SK-N-SH (cell line): Measurements from ENCODE around the gene HDLBP. TPM values are rescaled to one million over a fixed set of nuclear protein-coding genes. Genes with fewer than 3 reads are reported as not detected.

ENCODE experiments used
- CTCF ChIA-PET: fragments of 300-600, 350-600 bp; formaldehyde crosslinking; extraction: SDS; loops from one replicate; lab custom pipeline; 2021; lab: Yijun Ruan, JAX
- POLR2A ChIA-PET: fragments of 350-600 bp; sonication (Branson Sonifier 250); formaldehyde crosslinking; extraction: SDS; loops from one replicate; lab custom pipeline; 2020; ENCODE audit warnings: antibody characterized with exemption, inconsistent platforms; lab: Yijun Ruan, JAX
- DNase-seq: peaks from one replicate; pipeline ENCODE4 v3.0.0; 2012
- H2AFZ ChIP-seq: fragments of 200-600 bp; sonication (generic); 2 replicates; pipeline ENCODE4 v1.8.1; 2016; ENCODE audit warnings: antibody characterized with exemption, mild to moderate bottlenecking, low read depth
- H3F3A ChIP-seq: fragments of 200-600 bp; sonication (generic); replicated peaks from 2 replicates; pipeline ENCODE3; 2016; ENCODE audit warnings: antibody characterized with exemption, mild to moderate bottlenecking; ENCODE audit not compliant: insufficient read depth
- H3K27ac ChIP-seq, 2 experiments: fragments of 200-500 bp in 1 of 2; fragments of 200-600 bp in 1 of 2; sonication (Bioruptor generic) in 1 of 2; sonication (generic), shearing (Covaris generic) in 1 of 2; 2 replicates each; pipeline versions ENCODE4 v1.5.1 to v1.6.1; 2014 to 2016; ENCODE audit warnings: low read depth in 2 of 2, inconsistent platforms in 1 of 2, low read length in 1 of 2, mild to moderate bottlenecking in 1 of 2, mixed read lengths in 1 of 2
- H3K27me3 ChIP-seq: fragments of 200-600 bp; sonication (generic), shearing (Covaris generic); 2 replicates; pipeline ENCODE4 v1.6.1; 2016; ENCODE audit warnings: mixed run types; ENCODE audit not compliant: insufficient read depth
- H3K36me3 ChIP-seq, 2 experiments: fragments of 200-500 bp in 1 of 2; fragments of 200-600 bp in 1 of 2; sonication (Bioruptor generic) in 1 of 2; sonication (generic) in 1 of 2; replicated peaks in 1 of 2; 2 replicates each; pipeline versions ENCODE3 to v1.5.1; 2014 to 2016; ENCODE audit warnings: low read length in 1 of 2, mild to moderate bottlenecking in 1 of 2; ENCODE audit not compliant: insufficient read depth in 2 of 2, control insufficient read depth in 1 of 2
- H3K4me1 ChIP-seq, 2 experiments: fragments of 200-500 bp in 1 of 2; fragments of 200-600 bp in 1 of 2; sonication (Bioruptor generic) in 1 of 2; sonication (generic), shearing (Covaris generic) in 1 of 2; 2 replicates each; pipeline versions ENCODE4 v1.5.1 to v1.6.1; 2014 to 2016; ENCODE audit warnings: low read depth in 1 of 2, low read length in 1 of 2, mixed run types in 1 of 2; ENCODE audit not compliant: insufficient read depth in 2 of 2, control insufficient read depth in 1 of 2
- H3K4me2 ChIP-seq: fragments of 200-600 bp; sonication (generic), shearing (Covaris generic); 2 replicates; pipeline ENCODE4 v1.6.1; 2017; ENCODE audit warnings: mixed run types
- H3K4me3 ChIP-seq, 2 experiments: fragments of 200-500 bp in 1 of 2; fragments of 200-600 bp in 1 of 2; sonication (Bioruptor generic) in 1 of 2; sonication (generic), shearing (Covaris generic) in 1 of 2; 2 replicates each; pipeline versions ENCODE4 v1.5.1 to v1.8.1; 2014 to 2016; ENCODE audit warnings: low read depth in 2 of 2, inconsistent platforms in 1 of 2, low read length in 1 of 2, mild to moderate bottlenecking in 1 of 2, mixed read lengths in 1 of 2, moderate library complexity in 1 of 2
- H3K79me2 ChIP-seq: fragments of 200-600 bp; sonication (generic); 2 replicates; pipeline ENCODE4 v1.8.1; 2017; ENCODE audit warnings: mild to moderate bottlenecking; ENCODE audit not compliant: insufficient read depth
- H3K9ac ChIP-seq: fragments of 200-600 bp; sonication (generic); 2 replicates; pipeline ENCODE4 v1.6.1; 2017; ENCODE audit warnings: mixed run types
- H3K9me2 ChIP-seq: fragments of 200-600 bp; sonication (generic); 2 replicates; pipeline ENCODE4 v1.6.1; 2017; ENCODE audit warnings: mixed run types
- H3K9me3 ChIP-seq: fragments of 200-600 bp; sonication (generic); 2 replicates; pipeline ENCODE4 v1.6.1; 2017; ENCODE audit warnings: mixed run types, mild to moderate bottlenecking, moderate library complexity
- H4K20me1 ChIP-seq: fragments of 200-600 bp; sonication (generic); 2 replicates; pipeline ENCODE4 v1.6.1; 2017; ENCODE audit warnings: mild to moderate bottlenecking, mixed run types; ENCODE audit not compliant: insufficient read depth
- ELF1 ChIP-seq: IDR thresholded peaks from 2 replicates; pipeline ENCODE4 v1.4.0; 2012
- EZH2phosphoT487 ChIP-seq: fragments of 200-600 bp; sonication (generic); IDR thresholded peaks from 2 replicates; pipeline ENCODE4 v1.6.1; 2017; ENCODE audit warnings: low read depth, mixed run types, mild to moderate bottlenecking, antibody characterized with exemption, moderate library complexity, borderline replicate concordance
- GABPA ChIP-seq: IDR thresholded peaks from 2 replicates; pipeline ENCODE4 v1.4.0; 2012; ENCODE audit warnings: low read depth, mild to moderate bottlenecking
- MAX ChIP-seq: IDR thresholded peaks from 2 replicates; pipeline ENCODE4 v1.4.0; 2012; ENCODE audit warnings: low read depth
- MEF2A ChIP-seq: IDR thresholded peaks from 2 replicates; pipeline ENCODE4 v1.4.0; 2012; ENCODE audit warnings: low read depth, borderline replicate concordance
- MXI1 ChIP-seq: IDR thresholded peaks from 2 replicates; pipeline ENCODE4 v1.6.1; 2012; ENCODE audit warnings: mild to moderate bottlenecking, low read depth, low read length, improper control_type of control experiment
- RFX5 ChIP-seq: IDR thresholded peaks from 2 replicates; pipeline ENCODE4 v1.6.1; 2012; ENCODE audit warnings: mild to moderate bottlenecking, improper control_type of control experiment, low read length
- SMC3 ChIP-seq: IDR thresholded peaks from 2 replicates; pipeline ENCODE4 v1.6.1; 2012; ENCODE audit warnings: low read depth, low read length, improper control_type of control experiment
- TEAD4 ChIP-seq: IDR thresholded peaks from 2 replicates; pipeline ENCODE4 v1.4.0; 2012; ENCODE audit warnings: mild to moderate bottlenecking, borderline replicate concordance; ENCODE audit not compliant: insufficient read depth
- WGBS: methylation state at CpG from one replicate; pipeline ENCODE4 v1.1.6; 2017; ENCODE audit warnings: low lambda C conversion rate; 5-methylcytosine and 5-hydroxymethylcytosine counted together
- polyA plus RNA-seq, 3 experiments: library from polyadenylated mRNA; depleted of rRNA; stranded (reverse); fragments of >200 nt; gene quantifications; 2 replicates each; pipeline ENCODE4 v1.2.3, GENCODE V29; 2012

HDLBP gene
- polyA plus RNA-seq, 1 of the 3 experiments (the other 2 are of a cell fraction) = 263 TPM

DNA sequence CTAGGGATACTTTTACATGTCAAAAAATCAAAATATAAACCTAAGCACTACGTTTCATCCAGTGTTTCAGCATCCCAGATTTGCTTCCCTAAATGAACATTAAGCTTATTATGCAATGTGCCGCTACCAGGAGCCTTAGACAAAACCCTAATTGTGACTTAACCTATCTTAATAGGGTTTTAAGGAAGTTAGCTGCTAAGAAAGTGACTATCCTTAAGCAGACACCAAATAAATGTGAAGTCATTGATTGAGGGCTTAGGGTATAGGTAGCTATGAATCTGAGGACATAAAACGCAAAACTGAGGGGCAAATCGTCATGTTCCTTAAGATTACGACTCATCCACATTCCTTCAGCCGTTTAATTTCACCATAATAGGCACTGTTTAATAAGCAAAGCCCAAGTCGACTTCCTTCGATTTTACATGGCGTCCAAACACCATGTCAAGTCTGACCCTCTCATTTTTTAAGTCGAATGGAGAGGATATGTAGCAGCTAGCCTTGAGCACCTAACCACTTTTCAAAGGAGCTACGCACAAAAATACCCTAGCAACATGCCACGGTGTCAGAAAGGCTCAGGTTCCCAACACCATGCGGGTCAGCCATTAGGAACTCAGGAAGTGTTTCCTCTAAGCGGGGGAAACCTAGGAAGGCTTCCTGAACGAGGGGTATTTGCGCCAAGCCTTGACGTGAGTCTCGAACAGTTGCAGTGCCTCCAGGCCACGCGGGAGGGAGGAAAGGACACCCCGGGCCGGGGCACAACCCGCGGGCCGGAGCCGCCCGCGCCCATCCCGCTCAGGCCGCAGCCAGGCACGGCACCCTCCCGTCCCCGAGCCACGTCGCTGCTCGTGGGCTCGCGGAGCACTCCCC is 1.0 kb downstream of the HDLBP start:
- CTCF ChIA-PET = interaction anchor here (0.7 to 3.4 kb wide), 10 partner anchors 9 to 495 kb away, joined by 3 to 29 read pairs (median 3); partner anchors contain the start of gene KIF1A
- no peaks in the 10 kb centered on the region for H3K27me3 ChIP-seq
- peak overlapping the region; percentile 96 to 97 for H3K4me3 ChIP-seq
- H3K79me2 ChIP-seq = peaks cover 92% of the 10 kb centered on the region
- TF ChIP-seq RFX5 = no peak
- TF ChIP-seq GABPA = no peak
- no peak for TF ChIP-seq SMC3
- no peak for TF ChIP-seq ELF1
- TF ChIP-seq MXI1 = 0 out of 2 replicates have a peak, but pooled peaks have one; percentile 81
- WGBS = 9% methylated on average over 17 of the region's 38 CpGs
- peaks cover 53% of the 10 kb centered on the region for H4K20me1 ChIP-seq
- H3K9me3 ChIP-seq = no peaks in the 10 kb centered on the region
- peaks cover 12% of the 10 kb centered on the region for H3F3A ChIP-seq
- H3K9ac ChIP-seq = peak overlapping the region; percentile 99
- no peaks in the 10 kb centered on the region for H3K9me2 ChIP-seq
- POLR2A ChIA-PET = interaction anchor here (0.6 to 3.0 kb wide), 8 partner anchors 11 to 212 kb away, joined by 3 to 24 read pairs (median 3); partner anchors contain the start of gene MTERF4
- peaks cover 13 to 26% of the 10 kb centered on the region in 2 experiments for H3K36me3 ChIP-seq
- no peak for DNase-seq
- H2AFZ ChIP-seq = peak overlapping the region; percentile 79
- H3K4me1 ChIP-seq = peaks cover 17 to 24% of the 10 kb centered on the region in 2 experiments; a peak in 3 of 4 replicates
- H3K4me2 ChIP-seq = peak overlapping the region; percentile 88
- peak overlapping the region; percentile 99 to 100 for H3K27ac ChIP-seq

- Histone ChIP-seq H4K20me1 (peaks cover 53% of the 10 kb centered on the region), H3K9ac (peak overlapping the region; percentile 99; the same call in 1 of the 2 replicates), H3K9me2 (no peaks in the 10 kb centered on the region), H3K9me3 (no peaks in the 10 kb centered on the region), H3K4me2 (peak overlapping the region; percentile 88), H3K27me3 (no peaks in the 10 kb centered on the region), H3K4me1 (peaks cover 13 to 25% of the 10 kb centered on the region in 2 experiments; a peak in 3 of 4 replicates), H3K4me3 (peak overlapping the region; percentile 96 to 97; a peak in 2 of 4 replicates), H3K27ac (no peak overlapping the region), H3K36me3 (peaks cover 13 to 19% of the 10 kb centered on the region in 2 experiments), H2AFZ (no peak overlapping the region), H3F3A (peaks cover 12% of the 10 kb centered on the region), H3K79me2 (peaks cover 92% of the 10 kb centered on the region)
- no peak for DNase-seq
- 95% methylated on average over 8 of the region's 8 CpGs for WGBS
- POLR2A ChIA-PET = interaction anchor here (0.6 to 3.0 kb wide), 2 partner anchors 10 to 16 kb away, joined by 3 to 24 read pairs; no protein-coding TSS in a partner anchor
- CTCF ChIA-PET = interaction anchor here (0.7 to 3.4 kb wide), 4 partner anchors 10 to 95 kb away, joined by 3 to 29 read pairs (median 14); no protein-coding TSS in a partner anchor
- TF ChIP-seq TEAD4 = no peak
- TF ChIP-seq MAX = no peak
- TF ChIP-seq MEF2A = no peak
- TF ChIP-seq ELF1 = no peak
- no peak for TF ChIP-seq EZH2phosphoT487
Observed at GRCh38 chr2:241313543-241314095, 1.9 kb downstream of the HDLBP start.
